ENCODE measurements around the gene POLR3B.
"Not testable (repeated sequence)": the region's sequence is repeated elsewhere in the genome, so short reads cannot be mapped to it uniquely, and the experiment has no call there.

The POLR3B gene

GRCh38 chr12:106357549-106358395 lies at the start of gene POLR3B:
Gene POLR3B (plus strand): TSS chr12:106357748. CDS start chr12:106357880, 132 bp downstream.
- peaks cover 11% of the 10 kb centered on the region for H3K4me1 ChIP-seq (ENCODE audit: insufficient read depth, low read length)
- peak within 1 kb of the TSS; percentile 54 for H2AFZ ChIP-seq (ENCODE audit: low read depth, low read length)
- peak within 1 kb of the TSS; percentile 76 for H3K4me3 ChIP-seq (ENCODE audit: low read length)
- no peaks in the 10 kb centered on the region for H3K9me3 ChIP-seq (ENCODE audit: low read length)
- H3K36me3 ChIP-seq (ENCODE audit: insufficient read depth, low read length) = no peaks in the 10 kb centered on the region
- H3K27me3 ChIP-seq (ENCODE audit: insufficient read depth, low read length) = no peaks in the 10 kb centered on the region

GRCh38 chr12:106308121-106308520 lies 49.4 kb upstream of the POLR3B start:
- no peak overlapping the region for H3K4me3 ChIP-seq (ENCODE audit: low read length)
- H2AFZ ChIP-seq (ENCODE audit: low read depth, low read length) = no peak overlapping the region
- H3K4me1 ChIP-seq (ENCODE audit: insufficient read depth, low read length) = peaks cover 21% of the 10 kb centered on the region
- H3K36me3 ChIP-seq (ENCODE audit: insufficient read depth, low read length) = no peaks in the 10 kb centered on the region
- H3K27me3 ChIP-seq (ENCODE audit: insufficient read depth, low read length) = no peaks in the 10 kb centered on the region
- H3K9me3 ChIP-seq (ENCODE audit: low read length) = no peaks in the 10 kb centered on the region

GRCh38 chr12:106308611-106309010 lies 48.9 kb upstream of the POLR3B start:
- Histone ChIP-seq H3K4me3 (ENCODE audit: low read length) (no peak overlapping the region), H3K36me3 (ENCODE audit: insufficient read depth, low read length) (no peaks in the 10 kb centered on the region), H2AFZ (ENCODE audit: low read depth, low read length) (no peak overlapping the region), H3K9me3 (ENCODE audit: low read length) (no peaks in the 10 kb centered on the region), H3K4me1 (ENCODE audit: insufficient read depth, low read length) (peaks cover 18% of the 10 kb centered on the region), H3K27me3 (ENCODE audit: insufficient read depth, low read length) (no peaks in the 10 kb centered on the region)

GRCh38 chr12:106309671-106310505 lies 47.7 kb upstream of the POLR3B start:
- Histone ChIP-seq H3K4me1 (ENCODE audit: insufficient read depth, low read length) (peaks cover 12% of the 10 kb centered on the region), H3K9me3 (ENCODE audit: low read length) (no peaks in the 10 kb centered on the region), H3K27me3 (ENCODE audit: insufficient read depth, low read length) (no peaks in the 10 kb centered on the region), H3K36me3 (ENCODE audit: insufficient read depth, low read length) (no peaks in the 10 kb centered on the region), H2AFZ (ENCODE audit: low read depth, low read length) (no peak overlapping the region), H3K4me3 (ENCODE audit: low read length) (no peak overlapping the region)

- no peaks in the 10 kb centered on the region for H3K36me3 ChIP-seq (ENCODE audit: insufficient read depth, low read length)
- peaks cover 12% of the 10 kb centered on the region for H3K4me1 ChIP-seq (ENCODE audit: insufficient read depth, low read length)
- no peaks in the 10 kb centered on the region for H3K9me3 ChIP-seq (ENCODE audit: low read length)
- no peak overlapping the region for H2AFZ ChIP-seq (ENCODE audit: low read depth, low read length)
- no peaks in the 10 kb centered on the region for H3K27me3 ChIP-seq (ENCODE audit: insufficient read depth, low read length)
- no peak overlapping the region for H3K4me3 ChIP-seq (ENCODE audit: low read length)
Measured at GRCh38 chr12:106310687-106311086, 46.9 kb upstream of the POLR3B start.

- peaks cover 12% of the 10 kb centered on the region for H3K4me1 ChIP-seq (ENCODE audit: insufficient read depth, low read length)
- no peak overlapping the region for H3K4me3 ChIP-seq (ENCODE audit: low read length)
- H3K9me3 ChIP-seq (ENCODE audit: low read length) = no peaks in the 10 kb centered on the region
- no peak overlapping the region for H2AFZ ChIP-seq (ENCODE audit: low read depth, low read length)
- H3K36me3 ChIP-seq (ENCODE audit: insufficient read depth, low read length) = no peaks in the 10 kb centered on the region
- no peaks in the 10 kb centered on the region for H3K27me3 ChIP-seq (ENCODE audit: insufficient read depth, low read length)
Measured at GRCh38 chr12:106311139-106311538, 46.4 kb upstream of the POLR3B start.

GRCh38 chr12:106313413-106313812 lies 44.1 kb upstream of the POLR3B start:
- not testable (repeated sequence) for H3K27me3 ChIP-seq (ENCODE audit: insufficient read depth, low read length); H2AFZ ChIP-seq (ENCODE audit: low read depth, low read length); H3K4me3 ChIP-seq (ENCODE audit: low read length); H3K36me3 ChIP-seq (ENCODE audit: insufficient read depth, low read length); H3K9me3 ChIP-seq (ENCODE audit: low read length)
- H3K4me1 ChIP-seq (ENCODE audit: insufficient read depth, low read length) = peaks cover 12% of the 10 kb centered on the region

GRCh38 chr12:106315523-106315922 lies 42.0 kb upstream of the POLR3B start:
- no peaks in the 10 kb centered on the region for H3K27me3 ChIP-seq (ENCODE audit: insufficient read depth, low read length)
- no peak overlapping the region for H2AFZ ChIP-seq (ENCODE audit: low read depth, low read length)
- no peaks in the 10 kb centered on the region for H3K9me3 ChIP-seq (ENCODE audit: low read length)
- no peaks in the 10 kb centered on the region for H3K4me1 ChIP-seq (ENCODE audit: insufficient read depth, low read length)
- no peaks in the 10 kb centered on the region for H3K36me3 ChIP-seq (ENCODE audit: insufficient read depth, low read length)
- no peak overlapping the region for H3K4me3 ChIP-seq (ENCODE audit: low read length)

GRCh38 chr12:106317406-106318082 lies 40.0 kb upstream of the POLR3B start:
- Histone ChIP-seq H3K4me3 (ENCODE audit: low read length) (no peak overlapping the region), H2AFZ (ENCODE audit: low read depth, low read length) (no peak overlapping the region), H3K36me3 (ENCODE audit: insufficient read depth, low read length) (peaks cover 4% of the 10 kb centered on the region), H3K27me3 (ENCODE audit: insufficient read depth, low read length) (no peaks in the 10 kb centered on the region), H3K9me3 (ENCODE audit: low read length) (no peaks in the 10 kb centered on the region), H3K4me1 (ENCODE audit: insufficient read depth, low read length) (no peaks in the 10 kb centered on the region)

GRCh38 chr12:106321139-106321850 lies 36.3 kb upstream of the POLR3B start:
- no peaks in the 10 kb centered on the region for H3K4me1 ChIP-seq (ENCODE audit: insufficient read depth, low read length)
- H3K9me3 ChIP-seq (ENCODE audit: low read length) = no peaks in the 10 kb centered on the region
- H3K27me3 ChIP-seq (ENCODE audit: insufficient read depth, low read length) = no peaks in the 10 kb centered on the region
- peaks cover 4% of the 10 kb centered on the region for H3K36me3 ChIP-seq (ENCODE audit: insufficient read depth, low read length)
- H2AFZ ChIP-seq (ENCODE audit: low read depth, low read length) = no peak overlapping the region
- H3K4me3 ChIP-seq (ENCODE audit: low read length) = no peak overlapping the region

GRCh38 chr12:106323537-106323936 lies 34.0 kb upstream of the POLR3B start:
- no peak overlapping the region for H3K4me3 ChIP-seq (ENCODE audit: low read length)
- no peaks in the 10 kb centered on the region for H3K27me3 ChIP-seq (ENCODE audit: insufficient read depth, low read length)
- H3K4me1 ChIP-seq (ENCODE audit: insufficient read depth, low read length) = no peaks in the 10 kb centered on the region
- H3K36me3 ChIP-seq (ENCODE audit: insufficient read depth, low read length) = peaks cover 4% of the 10 kb centered on the region
- no peaks in the 10 kb centered on the region for H3K9me3 ChIP-seq (ENCODE audit: low read length)
- H2AFZ ChIP-seq (ENCODE audit: low read depth, low read length) = no peak overlapping the region

GRCh38 chr12:106327309-106327869 lies 30.2 kb upstream of the POLR3B start:
- Histone ChIP-seq H2AFZ (ENCODE audit: low read depth, low read length) (no peak overlapping the region), H3K4me1 (ENCODE audit: insufficient read depth, low read length) (no peaks in the 10 kb centered on the region), H3K36me3 (ENCODE audit: insufficient read depth, low read length) (peaks cover under 1% of the 10 kb centered on the region), H3K27me3 (ENCODE audit: insufficient read depth, low read length) (no peaks in the 10 kb centered on the region), H3K4me3 (ENCODE audit: low read length) (no peak overlapping the region), H3K9me3 (ENCODE audit: low read length) (peaks cover 2% of the 10 kb centered on the region)
